ENCODE measurements around the gene RARA.
"Not testable (repeated sequence)": the region's sequence is repeated elsewhere in the genome, so short reads cannot be mapped to it uniquely, and the experiment has no call there.

Gene RARA

DNA sequence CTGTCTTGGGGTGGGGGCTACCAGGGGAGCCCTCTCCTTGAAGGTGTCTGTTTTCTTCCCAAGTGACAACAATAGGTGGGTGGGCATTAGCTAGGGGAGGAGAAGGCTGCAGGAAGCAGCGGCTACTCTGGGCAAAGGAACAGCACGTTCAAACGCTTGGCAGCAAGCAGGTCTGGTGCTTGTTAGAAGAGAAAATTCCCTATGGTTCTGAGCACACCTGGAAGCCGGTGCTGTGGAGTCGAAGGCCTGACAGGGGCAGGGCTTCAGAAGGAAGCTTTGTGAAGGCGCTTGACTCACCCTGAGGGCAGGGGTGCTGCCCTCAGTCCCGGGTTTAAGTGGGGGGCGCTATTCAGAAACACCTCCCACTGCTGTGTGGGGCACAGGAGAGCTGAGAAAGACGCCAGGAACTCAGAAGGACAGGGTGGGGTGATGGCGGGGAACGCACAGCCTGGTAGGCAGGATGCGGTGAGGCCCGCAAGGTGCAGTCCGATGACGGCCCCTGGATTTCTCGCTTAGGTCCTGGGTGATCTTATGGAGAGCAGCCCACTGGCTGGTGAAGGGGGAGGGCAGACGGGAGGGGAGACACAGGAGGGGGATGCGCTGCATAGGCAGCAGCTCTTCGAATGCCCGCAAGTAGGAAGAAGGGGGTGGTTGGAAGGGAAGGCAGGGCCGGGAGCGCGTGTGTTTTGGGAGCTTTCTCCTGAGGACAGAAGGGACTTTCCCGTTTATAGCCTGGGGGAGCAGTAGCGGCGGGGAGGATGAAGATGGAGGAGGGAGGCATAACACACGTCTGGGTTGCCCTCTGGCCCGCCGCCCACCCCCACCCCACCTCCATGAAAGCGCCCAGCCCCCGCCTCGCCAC is 52.3 kb downstream of the RARA start:
- no peak for DNase-seq

DNA sequence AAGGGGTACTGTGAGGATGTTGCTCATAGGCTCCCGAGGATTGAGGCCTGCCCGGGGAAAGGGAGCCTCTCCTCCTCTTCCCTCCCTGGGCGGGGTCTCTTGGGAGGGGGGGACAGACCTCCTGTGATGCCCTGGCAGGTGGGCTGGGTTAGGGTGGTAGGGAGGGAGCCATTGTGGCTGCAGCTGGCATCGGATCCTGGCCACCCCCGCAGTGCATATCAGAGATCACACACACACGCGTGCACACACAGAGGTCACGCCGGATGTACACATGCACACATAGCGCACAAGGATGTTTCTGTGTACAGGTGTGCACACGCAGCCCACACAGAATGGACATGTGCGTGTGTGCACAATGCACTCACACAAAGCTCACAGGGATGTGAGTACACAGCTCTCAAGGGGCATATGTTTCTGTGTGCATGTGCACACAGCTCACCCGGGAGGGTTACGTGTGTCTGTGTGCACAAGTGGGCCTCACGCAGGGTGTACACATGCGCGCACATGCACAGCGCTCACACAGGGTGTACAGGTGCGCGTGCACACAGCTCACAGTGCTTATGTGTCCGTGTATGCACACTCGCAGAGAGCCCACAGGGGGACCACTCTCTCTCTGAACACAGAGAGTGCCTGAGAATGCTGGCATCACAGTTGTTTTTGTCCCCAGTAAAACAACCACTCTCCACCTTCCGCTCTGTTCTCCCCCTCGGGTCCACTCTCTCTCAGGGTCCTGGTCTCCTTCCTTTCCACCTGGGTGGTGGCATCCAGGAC is 53.1 kb downstream of the RARA start:
- DNase-seq: no peak

DNA sequence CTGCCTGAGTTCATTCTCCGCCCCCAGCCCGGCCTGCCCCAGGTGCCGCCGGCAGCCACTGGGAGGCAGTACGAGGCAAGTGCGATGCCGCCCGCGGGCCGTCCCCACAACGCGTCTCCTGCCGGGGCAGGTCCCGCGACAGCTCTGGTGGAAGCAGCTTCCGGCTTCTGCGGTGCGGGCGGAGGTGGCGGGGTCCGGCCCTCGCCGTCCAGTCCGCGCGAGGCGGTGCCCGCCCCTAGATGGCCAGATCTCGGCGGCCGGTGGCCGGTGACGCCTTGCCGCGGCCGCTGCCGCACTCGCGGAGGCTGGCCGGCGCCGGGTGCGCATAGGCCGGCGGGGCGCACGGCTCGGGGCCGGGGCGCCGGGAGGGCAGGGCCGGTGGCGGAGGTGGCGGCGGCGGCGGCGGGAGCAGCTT is 53.7 kb downstream of the RARA start:
- DNase-seq: no peak

DNA sequence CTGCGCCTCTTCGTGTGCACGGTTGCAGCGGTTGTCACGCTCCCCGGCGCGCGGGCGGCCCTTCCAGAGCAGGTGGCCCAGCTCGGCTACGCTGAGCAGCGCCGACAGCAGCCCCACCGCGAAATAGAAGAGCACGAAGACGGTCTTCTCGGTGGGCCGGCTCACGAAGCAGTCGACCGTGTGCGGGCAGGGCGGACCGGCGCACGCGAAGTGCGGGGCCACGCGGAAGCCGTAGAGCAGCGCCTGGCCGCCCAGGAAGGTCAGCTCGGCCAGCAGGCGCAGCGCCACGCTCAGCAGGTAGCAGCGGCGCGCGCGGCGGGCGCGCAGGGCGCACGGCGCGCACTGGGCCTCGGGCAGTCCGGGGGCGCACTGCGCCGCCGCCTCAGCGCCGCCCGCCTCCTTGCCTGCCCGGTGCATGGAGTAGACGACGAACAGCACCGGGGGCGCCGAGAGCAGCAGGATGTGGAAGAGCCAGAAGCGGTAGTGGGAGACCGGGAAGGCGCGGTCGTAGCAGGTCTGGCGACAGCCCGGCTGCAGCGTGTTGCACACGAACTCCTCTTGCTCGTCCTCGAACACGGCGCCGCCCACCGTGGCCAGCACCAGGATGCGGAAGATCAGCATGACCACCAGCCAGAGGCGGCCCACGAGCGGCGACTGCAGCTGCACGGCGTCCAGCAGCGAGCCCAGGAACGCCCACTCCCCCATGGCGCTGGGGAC is 54.3 kb downstream of the RARA start:
- DNase-seq: no peak

DNA sequence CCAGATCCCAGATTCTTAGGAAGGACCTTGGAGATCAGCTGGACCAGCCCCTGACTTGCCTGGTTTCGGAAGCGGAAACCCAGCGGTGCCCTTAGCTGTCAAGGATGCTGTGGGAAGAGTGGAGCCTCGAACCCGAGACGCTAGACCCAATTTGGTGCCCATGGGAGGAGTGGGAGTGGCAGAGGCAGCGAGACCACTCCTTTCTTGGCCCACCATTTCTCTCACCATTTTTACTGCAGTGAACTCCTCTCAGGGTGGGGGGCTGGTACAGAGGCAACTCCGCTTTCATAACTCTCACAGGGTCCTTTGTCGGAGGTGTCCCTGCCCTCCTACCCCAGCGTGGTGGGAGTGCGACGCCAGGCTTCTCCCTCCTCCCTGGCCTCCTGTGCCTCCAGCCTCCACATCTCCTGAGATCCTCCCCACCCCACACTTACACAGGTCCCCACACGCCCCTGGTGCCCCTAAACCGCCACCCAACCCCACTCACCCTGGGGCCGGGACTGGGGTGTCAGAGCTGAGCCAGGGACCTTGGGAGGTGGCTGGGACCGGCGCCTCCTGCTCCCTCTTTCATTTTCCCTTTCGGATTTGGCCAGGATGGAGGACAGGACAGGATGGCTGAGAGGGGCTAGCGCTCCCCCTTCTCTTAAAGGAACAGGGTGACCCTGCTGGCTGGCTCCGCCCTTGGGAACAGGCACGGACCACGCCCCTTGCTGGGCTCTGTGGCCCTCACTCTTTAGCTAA is 55.3 kb downstream of the RARA start, which contains the start of gene GJD3:
Gene GJD3, minus strand, starts transcription at position 617 of the 741 bp plus-strand sequence. CDS start 922 bp downstream, outside the sequence.
- no peak for DNase-seq

DNA sequence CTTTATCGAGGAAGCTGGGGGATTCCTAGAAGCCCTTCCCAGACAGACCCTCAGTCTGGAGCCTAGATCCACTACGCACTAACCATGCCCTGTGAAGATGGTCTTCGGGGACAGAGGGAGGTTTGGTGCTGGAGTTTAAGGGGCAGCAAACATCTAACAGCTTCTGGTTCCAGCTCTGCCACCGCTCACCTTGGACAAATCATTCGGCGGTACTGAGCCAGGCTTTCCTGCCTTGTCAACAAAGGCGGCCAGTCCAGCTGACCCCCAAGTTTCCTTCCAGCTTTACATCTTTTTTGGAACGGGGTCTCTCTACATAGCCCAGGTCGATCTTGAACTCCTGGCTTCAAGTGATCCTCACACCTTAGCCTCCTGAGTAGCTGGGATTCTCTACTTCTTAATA is 55.9 kb downstream of the RARA start:
- DNase-seq: no peak

DNA sequence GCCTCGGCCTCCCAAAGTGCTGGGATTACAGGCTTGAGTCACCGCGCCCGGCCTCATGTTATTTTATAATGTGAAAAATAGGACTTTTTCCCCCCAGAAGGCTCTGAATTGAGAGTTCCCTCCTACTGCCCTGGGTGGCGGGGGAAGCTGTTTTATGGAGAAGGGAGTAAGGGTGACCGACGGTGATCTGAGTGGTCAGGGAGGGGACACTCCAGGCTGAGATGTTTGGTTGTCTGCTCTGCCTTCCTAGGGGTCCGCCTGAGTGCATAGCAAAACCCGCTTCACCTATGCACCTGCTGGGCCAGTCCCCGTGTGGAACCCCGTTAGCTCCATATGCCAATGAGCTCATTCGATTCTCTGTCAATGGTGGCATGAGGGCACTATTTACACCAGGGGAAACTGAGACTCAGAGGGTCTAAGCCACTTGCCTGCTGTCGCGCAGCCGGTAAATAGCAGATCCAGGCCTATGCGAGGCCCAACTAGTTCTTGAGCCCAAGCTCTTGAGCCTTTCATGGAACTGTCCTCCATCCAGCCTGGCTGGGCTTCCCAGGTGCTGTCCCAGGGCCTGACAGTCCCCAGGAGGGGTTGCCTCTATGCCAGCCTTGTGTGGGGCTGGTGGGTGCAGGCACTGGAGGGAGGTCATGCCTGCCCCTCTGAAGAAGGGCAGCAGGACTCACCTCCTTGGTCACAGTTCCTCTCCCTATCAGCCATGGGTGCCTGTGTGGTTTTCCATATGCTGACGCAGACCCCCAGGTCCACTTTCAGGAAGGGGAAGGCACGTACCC is 57.3 kb downstream of the RARA start:
- DNase-seq: no peak

DNA sequence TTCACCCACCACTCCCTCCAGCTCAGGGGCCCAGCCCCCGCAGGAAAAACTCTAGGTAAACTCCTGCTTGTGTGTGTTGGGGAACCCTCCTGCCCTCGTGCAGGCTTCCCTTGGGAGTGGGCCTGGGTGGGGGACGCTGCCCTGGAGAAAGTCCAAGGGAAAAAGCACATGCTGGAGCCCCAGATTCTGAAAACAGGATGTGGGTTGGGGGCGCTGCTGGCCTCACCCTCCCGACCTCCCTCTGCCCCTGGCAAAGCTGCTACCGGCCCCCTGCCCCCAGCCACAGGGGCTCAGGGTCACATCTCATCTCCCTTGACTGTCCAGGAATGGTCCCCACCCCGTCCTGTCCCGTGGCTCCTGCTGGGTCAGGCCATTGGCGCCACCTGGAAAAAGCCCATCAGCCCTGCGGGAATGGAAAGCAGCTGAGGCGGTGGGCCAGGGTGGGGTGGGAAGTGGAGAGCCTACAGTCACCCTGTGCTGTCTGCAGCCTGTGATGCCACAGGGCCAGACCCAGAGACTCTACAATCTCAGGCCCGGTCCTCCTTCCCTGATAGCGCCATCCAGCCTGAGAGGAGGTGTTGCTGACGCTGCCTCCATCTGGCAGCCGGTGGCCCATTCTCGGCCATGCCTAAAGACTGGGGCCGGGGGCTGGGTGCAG is 58.0 kb downstream of the RARA start:
- DNase-seq: no peak

DNA sequence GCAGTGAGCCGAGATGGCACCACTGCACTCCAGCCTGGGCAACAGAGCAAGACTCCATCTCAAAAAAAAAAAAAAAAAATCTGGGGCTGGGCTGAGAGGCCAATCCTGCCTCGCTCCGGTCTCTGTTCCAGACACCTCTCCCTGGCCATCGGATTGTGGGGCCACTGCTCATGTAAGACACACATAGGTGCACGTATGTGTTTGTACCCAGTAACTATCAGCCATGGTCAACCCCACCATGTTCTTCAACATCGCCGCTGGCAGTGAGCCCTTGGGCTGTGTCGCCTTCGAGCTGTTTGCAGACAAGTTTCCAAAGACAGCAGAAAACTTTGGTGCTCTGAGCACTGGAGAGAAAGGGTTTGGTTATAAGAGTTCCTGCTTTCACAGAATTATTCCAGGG is 58.7 kb downstream of the RARA start:
- not testable (repeated sequence) for DNase-seq

DNA sequence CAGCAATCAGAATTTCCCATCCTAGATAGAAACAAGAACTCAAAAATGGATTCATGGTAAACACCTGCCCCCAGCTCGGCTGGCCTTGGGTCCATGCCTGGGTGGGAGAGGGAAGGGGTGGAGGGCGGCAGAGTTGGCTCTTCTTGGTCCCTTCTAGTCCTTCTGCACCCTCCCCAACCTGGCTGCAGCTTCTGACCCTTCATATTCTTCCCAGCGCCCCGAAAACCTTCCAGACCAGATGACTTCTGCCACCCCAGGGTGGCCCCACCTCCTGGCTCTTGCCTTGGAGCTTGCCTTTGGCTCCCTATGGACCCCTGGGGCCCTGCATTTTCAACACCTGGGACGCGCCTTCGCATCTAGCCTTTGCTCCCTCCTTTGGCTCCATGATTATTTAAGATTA is 60.9 kb downstream of the RARA start:
- no peak for DNase-seq

DNA sequence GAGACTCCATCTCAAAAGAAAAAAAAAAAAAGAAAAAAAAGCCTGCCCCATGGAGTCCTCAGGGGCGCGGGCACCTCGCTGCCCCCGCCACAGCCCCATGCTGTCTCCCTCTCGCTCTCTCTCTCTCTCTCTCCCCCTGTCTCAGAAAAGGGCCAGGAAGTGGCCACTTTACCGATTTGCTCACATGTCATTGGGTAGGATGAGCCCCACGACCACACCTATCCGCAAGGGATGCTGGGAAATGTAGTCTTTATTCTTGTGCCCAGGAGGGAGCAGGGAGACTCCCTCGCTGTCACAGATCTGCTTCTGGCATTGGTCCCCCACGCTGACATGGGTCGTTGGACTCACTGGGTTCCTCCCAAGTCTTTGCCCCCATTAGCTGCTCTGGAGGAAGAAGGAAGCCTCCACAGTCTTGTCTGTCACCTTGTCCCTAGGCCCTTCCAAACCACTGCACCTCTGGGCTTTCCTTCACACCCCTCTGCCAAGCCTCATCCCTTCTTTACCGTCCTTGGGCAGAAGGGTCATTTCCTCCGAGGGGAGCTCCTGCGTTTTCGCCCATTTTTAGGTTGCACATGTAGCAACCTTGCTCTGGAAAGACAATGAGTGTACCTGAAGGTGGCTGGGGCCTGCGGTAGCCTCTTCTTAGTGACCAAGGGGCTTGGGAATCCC is 62.4 kb downstream of the RARA start:
- no peak for DNase-seq

DNA sequence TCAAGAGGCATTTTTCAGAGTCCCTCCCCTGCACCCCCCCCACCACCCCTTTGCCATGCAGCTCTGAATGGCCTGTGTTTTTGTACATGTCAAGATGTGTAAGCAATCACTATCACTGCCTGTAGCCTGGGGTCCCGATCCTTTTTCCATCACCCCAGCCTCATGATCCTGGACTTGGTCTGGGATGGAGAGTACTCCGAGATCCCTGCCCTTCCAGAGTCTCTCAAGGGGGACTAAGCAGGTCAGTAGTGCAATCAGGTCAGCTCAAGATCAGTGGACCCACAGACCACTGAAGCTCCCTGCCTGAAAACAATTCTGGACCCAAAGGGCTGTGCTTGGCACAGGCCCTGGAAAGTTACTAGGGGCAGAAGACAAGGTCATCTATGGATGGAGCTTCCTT is 63.1 kb downstream of the RARA start:
- DNase-seq: no peak

DNA sequence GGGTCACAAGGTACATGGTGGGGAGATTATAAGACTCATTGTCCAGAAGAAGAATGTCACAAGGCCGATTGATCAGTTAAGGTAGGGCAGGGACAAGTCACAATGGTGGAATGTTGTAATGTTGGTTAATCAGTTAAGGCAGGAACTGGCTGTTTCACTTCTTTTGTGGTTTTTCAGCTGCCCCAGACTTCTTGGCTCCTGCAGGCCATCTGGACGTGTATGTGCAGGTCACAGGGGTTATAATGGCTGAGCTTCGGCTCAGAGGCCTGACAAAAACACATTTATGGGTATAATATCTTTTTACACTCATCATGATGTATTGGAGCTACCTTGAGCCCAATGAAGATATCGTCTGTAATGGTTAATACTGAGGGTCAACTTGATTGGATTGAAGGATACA is 63.7 kb downstream of the RARA start:
- not testable (repeated sequence) for DNase-seq

DNA sequence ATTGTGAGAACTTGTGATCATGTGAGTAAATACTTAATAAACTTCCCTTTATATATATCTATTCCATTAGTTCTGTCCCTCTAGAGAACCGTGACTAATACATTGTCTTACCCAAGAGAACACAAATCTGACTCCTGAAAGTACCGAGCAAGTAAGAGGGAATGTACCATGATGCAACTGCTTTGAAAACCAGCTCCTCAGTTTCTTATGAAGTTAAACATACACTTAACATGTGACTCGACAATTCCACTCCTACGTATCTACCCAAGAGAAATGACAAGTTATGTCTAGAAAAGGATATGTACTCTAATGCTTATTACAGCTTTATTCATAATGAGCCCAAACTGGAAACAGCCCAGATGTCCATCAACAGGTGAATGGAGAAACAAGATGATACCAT is 64.3 kb downstream of the RARA start:
- DNase-seq: no peak

DNA sequence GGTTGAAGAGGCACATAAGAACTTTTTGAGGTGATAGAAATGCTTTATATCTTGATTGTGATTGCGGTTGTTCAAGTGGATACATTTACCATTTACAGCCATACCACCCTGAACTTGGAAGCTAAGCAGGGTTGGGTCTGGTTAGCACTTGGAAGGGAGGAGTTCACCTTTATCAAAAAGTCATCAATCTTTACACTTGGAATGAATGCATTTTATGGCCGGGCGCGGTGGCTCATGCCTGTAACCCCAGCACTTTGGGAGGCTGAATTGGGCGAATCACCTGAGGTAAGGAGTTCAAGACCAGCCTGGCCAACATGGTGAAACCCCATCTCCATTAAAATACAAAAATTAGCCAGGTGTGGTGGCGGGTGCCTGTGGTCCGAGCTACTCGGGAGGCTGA is 65.0 kb downstream of the RARA start:
- DNase-seq: no peak

DNA sequence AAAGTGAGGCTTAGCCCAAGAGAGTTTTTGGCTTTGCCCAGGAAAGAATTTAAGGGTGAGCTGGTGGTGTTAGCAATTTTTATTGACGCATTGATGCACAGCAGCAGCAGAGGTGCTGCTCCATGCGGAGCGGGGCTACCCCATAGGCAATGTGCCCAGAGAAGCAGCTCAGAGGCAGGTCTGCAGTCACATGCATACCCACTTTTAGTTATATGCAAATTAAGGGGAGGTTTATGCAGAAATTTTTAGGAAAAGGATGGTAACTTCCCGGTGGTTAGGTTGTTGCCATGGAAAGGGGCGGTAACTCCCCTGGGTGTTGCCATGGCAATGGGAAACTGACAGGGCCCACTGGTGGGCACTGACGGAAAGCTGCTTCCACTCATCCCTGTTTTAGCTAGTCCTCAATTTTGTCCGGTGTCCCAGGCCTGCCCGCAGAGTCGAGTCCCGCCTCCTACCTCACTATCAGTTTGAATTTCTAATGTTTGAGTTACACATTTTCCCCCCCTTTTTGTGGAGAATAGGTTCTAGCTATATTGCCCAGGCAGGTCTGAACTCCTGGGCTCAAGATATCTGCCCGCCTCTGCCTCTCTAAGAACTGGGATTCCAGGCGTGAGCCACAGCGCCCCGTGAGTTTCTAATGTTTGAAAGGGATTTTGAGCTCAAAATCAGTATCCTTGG is 66.0 kb downstream of the RARA start:
- no peak for DNase-seq

DNA sequence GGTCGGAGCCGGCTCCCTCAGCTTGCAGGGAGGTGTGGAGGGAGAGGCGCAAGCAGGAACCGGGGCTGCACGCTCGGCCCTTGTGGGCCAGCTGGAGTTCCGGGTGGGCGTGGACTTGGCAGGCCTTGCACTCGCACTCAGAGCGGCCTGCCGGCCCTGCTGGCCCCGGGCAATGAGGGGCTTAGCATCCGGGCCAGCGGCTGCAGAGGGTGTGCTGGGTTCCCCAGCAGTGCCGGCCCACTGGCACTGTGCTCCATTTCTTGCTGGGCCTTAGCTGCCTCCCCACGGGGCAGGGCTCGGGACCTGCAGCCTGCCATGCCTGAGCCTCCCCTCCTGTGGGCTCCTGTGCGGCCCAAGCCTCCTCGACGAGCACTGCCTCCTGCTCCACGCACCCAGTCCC is 66.8 kb downstream of the RARA start:
- not testable (repeated sequence) for DNase-seq

DNA sequence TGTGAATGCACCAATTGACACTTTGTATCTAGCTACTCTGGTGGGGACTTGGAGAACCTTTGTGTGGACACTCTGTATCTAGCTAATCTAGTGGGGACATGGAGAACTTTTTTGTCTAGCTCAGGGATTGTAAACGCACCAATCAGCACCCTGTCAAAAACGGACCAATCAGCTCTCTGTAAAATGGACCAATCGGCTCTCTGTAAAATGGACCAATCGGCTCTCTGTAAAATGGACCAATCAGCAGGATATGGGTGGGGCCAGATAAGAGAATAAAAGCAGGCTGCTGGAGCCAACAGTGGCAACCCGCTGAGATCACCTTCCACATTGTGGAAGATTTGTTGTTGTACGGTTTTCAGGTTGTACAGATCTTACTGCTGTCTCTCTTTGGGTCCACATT is 67.6 kb downstream of the RARA start:
- not testable (repeated sequence) for DNase-seq

DNA sequence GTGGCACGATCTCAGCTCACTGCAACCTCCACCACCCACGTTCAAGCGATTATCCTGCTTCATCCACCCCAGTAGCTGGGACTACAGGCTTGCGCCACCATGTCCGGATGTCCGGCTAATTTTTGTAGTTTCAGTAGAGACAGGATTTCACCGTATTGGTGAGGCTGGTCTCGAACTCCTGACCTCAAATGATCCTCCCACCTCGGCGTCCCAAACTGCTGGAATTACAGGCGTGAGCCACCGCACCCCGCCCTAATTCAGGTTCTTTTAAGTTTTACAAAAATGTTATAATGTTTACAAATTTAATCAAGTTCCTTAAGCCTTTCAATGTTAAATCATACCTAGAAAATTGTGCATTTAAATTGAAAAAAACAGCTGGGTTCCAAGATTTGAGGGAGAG is 68.9 kb downstream of the RARA start:
- DNase-seq: no peak

DNA sequence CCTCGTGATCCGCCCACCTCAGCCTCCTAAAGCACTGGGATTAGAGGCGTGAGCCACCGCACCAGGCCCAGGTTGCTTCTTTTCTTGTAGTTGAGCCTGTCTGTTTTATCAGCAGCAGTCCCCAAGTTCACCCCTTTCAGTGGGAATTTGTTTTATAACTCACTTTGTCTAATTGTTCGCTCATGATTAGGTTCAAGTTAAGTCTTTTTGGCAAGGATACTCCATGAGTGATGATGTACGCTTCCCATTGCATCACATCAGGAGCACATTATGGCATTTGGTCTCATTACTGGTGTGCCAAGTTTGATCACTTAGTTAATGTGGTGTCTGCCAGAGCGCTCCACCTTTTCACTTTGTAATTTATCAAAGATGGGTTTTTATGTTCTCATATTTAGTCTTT is 70.0 kb downstream of the RARA start:
- DNase-seq: no peak

Data from left hindlimb (tissue), 1 donor.